GM18867 (cell line): ENCODE results near the gene PAK1.
A peak's percentile ranks its signal among the peaks of the same experiment; 100 is the strongest.

Source experiments
- ATAC-seq: cut with Tn5 transposase; IDR thresholded peaks from one replicate; pipeline ENCODE4 v1.9.1; 2021; ENCODE audit warnings: mild to moderate bottlenecking, moderate library complexity; ENCODE audit not compliant: unreplicated experiment

The PAK1 gene

DNA sequence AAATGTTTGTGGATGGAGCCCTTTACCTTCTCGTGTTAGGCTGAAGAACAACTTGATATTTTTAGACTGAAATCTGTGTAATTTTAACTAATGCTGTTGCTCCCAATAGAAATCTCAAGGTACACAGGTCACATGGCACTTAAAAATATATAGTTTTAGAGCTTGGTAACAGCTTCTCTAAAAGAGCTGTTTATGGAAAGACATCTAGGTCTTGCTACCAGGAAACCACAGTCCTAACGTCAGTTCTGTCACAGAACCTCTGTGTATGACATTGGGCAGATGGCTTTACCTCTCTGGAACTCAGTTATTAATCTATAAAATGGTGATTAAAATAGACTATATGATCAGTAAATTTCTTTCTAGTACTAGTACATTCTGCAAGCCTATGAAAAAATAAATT, 35.4 kb downstream of the PAK1 start:
- peak; percentile 48 for ATAC-seq

DNA sequence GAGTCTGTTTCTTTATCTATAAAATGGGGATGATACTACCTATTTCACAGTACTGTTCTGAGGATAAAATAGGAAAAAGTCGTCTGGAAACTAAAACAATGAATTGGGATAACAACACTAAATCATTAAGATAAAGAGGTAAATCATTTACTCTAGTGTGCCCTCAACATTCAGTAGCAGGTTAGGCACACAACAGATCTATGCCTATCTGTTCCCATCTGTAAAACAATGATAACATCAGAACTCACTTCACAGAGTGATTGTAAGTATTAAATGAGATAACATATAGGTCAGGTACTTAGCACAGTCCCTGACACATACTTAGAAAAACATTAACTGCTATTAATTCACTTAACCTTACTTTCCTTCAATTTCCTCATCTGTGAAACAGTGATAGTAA, 36.9 kb downstream of the PAK1 start:
- no peak for ATAC-seq

DNA sequence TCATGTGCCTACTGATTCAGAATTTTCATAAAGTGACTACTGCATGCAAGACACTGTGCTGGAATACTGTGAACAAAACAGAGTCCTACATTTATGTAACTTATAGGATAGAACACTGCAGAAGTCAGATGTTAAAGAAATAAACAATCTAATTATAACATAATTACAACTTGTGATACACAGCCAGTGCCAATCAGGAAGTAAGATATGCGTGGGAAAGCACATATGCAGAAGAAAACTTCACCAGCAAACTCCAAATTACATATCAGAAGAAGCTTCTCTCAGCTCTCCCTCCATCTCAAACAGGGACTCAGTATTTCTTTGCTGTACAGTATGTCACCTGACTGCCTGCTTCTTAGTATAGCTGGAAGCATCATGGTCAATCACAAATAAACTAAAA, 37.4 kb downstream of the PAK1 start:
- no peak for ATAC-seq

DNA sequence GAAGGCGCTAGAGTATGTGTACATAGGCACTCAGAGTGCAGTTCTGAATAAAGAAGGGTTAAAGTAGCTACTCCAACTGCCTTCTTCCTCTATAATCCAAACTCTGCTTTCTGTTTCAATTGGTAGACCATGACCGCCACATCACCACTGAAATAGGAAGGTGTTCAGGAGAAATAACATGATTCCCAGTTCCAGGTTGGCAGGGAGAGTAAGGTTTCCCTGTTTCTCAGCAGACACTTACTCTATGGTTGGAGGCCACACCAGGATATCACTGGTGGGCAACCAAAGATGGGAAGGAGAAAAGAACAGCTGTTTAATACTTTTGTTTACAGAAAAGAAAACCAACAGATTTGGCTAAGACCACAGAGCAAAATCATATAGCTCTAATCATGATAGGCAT, 37.9 kb downstream of the PAK1 start:
- no peak for ATAC-seq

DNA sequence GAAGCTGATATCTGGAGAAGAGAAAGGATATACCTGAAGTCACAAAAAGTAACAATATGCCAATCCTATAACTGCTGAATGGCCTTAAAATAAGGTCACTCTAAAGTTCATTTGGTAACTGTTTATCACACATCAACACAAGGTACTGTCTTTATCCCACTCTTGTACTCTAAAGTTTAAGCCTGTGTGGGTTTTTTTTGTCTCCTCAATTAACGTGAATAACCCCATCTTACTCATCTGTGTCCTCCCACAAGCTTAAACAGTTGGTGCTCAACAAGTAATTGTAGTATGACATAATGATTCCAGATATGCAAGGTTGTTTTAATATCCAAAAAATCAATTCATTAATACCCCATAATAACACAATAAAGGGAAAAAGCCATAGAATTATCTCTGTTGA, 42.1 kb downstream of the PAK1 start:
- no peak for ATAC-seq

DNA sequence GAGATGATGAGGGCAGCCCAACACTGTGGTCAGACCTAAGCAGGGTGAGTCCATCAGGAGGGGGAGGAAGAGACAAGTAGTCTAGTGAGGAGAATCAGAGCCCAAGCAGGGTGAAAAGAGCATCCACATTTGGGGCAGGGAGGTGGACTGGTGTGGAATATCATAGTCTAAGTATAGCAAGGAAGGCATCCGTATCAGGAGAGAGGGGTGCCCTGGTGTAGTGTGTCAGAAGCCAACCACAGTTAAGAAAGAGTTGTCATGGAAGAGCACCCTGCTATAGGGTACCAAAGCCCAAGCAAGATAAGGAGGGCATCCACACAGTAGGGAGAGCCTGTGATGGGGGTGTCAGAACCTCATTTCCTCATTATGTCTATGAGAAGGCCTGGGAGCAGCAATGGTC, 45.3 kb downstream of the PAK1 start:
- ATAC-seq: no peak

DNA sequence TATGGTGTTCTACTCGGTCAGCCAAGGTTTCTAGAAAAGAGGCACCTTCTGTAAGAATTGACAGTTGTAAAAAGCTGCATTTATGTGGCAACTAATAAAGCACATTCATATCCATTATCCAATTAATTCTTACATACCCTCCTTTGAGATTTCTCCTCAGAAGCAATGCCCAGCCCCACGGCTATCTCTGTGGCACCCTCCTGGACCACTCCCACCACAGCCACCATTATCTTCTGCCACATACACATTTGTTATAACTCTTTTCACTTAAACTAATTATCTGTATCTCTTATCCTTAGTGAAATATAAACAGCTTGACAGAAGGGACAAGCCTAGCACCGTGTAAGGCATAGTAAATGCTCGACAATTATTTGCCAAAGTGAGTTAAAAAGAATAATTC, 48.5 kb downstream of the PAK1 start:
- no peak for ATAC-seq

DNA sequence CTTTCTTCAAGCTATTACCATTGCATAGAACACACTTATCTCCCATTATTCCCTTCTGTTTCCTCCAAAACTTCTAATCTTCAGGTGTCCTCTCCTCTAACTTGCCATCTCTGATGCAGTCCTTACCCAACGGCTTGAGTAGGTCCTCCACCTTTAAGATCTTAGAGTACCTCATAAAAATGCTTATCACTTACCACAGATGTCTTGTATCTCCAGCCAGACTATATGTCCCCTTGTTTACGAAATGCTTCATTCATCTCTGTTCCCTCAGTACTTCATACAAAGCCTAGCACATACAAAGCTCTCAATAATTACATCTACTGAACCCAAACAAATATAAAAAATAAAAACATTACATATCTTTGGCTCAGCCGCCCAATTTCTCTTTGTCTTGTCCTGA, 49.2 kb downstream of the PAK1 start:
- no peak for ATAC-seq

DNA sequence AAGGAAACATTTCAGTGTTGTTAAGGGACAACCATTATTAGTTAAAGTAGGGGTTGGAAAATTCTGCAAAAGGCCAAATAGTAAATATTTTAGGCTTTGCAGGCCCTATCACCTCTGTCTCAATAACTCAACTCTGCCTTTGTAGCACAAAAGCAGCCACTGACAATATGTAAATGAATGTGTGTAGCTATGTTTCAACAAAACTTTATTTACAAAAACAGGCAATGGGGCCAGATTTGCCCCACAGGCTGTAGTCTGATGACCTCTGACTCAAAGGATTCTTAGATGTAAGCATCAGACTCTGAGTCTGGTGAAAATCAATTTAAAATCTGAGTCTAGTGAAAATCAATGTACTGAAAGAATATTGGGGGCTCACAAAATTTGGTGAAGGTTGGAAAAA, 50.3 kb downstream of the PAK1 start:
- ATAC-seq: no peak

DNA sequence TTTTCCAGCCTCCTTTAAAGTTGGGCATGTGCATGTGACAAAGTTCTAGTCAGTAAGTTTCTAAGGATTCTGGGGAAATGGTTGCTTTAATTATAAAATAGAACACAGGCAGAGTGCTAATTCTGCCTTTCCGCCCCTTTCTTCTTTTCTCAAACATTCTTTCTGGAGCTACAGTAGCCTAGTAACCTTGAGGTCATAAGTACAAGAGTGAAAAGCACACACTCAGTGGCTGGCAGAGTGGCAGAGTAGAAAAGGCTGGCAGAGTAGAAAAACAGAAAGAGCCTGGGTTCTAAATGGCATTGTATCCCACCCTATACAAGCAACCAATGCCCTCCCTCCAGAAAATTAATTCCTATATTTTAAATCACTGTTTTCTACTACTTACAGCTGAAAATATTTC, 51.2 kb downstream of the PAK1 start:
- ATAC-seq: no peak

DNA sequence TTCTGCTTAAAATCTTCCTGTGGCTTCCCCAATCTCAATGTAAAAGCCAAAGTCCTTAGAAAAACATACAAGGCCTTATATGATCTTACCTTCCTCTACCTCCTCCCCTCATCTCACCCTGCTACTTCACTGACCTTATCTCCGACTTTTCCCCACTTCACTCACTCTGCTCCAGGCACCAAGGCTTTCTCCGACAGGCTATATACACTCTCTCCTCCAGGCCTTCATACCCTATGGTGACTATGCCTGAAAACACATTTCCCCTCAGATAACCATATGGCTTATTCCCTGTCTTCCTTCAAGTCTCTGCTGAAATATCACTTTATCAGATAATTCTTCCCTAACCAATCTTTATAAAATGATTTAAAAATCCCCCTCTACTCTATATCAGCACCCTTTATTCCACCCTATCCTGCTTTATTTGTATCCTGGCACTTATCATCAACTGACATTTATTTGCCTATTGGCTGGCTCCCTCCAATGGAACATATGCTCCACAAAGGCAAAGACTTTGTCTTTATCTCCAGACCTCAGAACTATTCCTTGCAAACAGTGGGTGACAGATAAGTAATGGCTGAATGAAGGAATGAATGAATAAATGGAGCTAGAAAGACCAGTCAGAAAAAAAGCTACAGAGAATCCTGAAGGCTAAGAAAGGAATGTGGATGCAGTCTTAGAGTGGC, 52.7 kb downstream of the PAK1 start:
- ATAC-seq: no peak

DNA sequence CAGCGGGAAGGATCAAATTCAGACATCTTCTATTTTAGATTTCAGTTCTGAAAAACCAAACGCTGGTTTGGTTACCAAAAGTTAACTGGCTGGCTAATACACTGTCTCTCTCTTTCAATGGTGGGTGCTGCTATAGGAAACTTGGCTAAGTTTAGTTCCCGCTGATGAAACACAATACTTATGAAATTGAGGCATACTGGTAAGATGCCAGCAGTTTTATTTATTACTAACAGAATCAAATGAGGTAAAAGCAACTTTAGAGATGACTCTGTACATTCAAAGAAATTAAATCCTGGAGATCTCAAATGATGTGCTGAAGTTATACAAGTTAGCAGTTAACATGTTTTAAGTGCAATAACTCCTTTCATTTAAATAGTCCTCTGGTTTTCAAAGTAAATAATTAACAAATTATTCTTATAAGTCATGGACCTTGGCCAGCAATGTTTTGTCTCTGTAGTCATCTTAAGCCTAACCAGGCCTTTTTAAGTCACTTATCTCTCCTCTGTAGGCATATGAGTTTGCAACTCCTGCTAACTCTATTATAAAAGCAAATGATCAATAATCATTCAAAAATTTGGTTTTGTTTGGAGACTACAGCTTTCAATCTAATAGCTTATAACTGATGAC, 54.8 kb downstream of the PAK1 start:
- peak; percentile 27 for ATAC-seq

DNA sequence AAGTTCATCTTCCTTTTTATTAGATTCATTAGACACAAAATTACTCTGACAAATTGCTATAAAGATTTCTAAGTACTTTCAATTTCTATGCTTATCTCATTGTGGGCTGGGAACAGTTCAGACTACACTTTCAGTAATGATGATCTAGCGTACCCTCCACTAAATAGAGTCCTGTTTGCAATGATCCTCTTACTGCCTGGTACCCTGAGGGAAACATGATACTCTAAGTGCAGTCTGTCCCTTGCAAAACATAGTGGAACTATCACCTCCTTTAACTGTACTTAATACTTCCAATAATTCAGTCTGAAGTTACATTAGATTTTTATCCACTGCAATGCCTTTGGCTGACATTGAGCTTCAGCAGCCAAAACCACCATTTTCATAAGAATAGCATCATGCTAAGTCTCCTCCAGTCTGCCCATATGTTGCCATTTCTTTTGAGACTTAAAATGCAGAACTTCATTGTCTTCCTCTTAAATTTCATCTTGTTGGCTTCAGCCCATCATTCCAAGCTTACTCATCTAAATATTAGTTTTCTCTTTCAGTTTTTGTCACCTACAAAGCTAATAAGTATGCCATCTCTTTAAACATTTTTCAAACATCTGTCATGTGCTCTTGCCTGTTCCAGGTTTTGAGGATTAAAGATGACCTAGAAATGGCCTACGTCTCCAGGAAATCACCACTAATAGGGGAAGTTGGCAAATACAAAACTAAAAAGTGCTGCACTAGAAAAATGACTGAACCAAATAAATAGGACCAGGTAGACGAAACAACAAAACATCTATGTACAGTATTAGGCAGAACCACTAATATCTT, 55.5 kb downstream of the PAK1 start:
- ATAC-seq: peak; percentile 67

DNA sequence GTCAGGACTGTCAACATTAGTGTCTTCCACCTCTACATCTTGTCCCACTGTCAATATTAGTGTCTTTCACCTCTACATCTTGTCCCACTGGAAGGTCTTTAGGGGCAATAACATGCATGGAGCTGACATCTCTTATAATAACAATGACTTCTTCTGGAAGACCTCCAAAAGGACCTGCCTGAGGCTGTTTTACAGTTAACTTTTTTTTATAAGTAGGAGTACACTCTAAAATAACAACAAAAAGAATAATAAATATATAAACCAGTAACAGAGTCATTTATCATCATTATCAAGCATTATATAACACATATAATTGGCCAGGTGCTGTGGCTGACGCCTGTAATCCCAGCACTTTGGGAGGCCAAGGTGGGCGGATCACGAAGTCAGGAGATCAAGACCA, 57.5 kb downstream of the PAK1 start:
- no peak for ATAC-seq

DNA sequence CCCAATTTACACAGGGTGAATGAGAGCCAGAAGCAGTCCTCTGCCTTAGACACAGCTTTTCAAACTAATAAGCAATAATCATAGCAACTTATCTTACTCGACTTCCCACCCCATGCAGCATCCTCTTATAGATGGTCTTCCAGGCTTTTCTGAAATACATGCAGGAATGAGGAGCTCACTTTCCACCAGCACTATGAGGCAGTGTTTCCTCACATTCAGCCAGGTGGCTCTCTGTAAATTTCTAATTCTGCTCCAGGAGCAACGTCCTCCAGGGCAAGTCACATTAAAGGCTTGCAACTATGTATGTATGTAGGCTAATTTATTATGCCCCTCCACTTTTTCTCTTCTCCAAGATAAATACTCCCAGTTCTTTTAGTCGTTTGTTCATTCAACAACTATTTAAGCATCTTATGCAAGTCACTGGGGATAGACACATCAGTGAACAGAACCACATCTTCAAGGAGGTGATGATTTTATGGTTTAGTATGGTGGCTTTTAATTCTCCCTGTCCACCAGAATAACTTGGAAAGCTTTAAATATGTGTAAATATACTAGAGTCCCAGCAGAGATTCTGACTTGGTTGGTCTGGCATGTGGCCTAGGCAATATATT, 59.9 kb downstream of the PAK1 start:
- ATAC-seq: no peak

DNA sequence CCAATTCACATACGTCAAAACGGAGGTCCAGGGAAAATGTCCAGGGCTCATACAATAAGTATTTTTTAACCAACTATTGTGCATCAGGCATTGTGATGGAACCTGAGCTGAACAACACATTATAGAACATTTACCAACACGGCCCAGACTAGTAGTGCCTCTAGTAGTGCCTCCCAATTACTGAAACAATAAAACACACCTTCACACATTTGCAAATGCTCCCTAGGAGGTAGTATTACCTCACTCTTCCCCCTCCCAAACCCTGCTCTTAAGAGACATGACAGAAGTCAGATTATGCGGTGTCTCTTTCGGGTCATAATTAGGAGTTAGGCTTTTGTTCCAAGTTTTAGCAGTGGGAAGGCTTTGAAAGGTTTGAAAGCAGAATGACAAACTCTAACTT, 61.1 kb downstream of the PAK1 start:
- ATAC-seq: no peak

DNA sequence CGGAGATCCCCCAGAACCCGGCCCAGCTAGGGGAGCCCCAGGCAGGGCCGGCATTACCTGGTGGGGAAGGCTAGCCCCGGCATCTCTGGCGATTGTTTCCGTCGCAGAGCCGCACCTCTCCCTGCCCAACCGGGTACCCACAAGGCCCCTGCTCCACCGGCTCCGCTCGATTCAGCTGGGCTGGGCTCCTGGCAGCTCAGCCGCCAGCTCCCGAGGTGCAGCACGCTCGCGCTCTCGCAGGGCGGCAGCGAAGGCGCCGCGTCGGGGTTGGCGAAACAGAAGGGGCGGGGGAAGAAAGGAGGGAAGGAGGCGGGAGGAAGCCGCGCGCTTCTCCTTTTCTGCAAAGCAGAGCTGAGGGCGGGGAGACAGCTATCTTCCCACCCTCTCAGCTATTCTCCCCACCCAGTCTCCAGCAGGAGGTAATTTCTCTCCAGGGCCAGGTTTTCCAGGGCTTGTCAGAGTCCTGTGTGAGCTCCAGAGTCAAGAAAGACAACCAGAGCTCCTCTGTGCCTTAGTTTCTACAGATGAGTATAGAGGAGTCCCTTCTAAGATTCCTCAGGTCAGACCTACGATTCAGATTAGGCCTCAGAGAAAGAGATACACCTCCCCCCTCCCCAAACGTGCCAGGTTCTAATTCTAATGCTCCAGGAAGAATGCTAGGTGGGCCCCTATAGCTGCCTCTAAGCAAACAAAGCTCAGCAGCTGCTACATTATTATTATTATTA, 62.0 kb downstream of the PAK1 start:
- peak; percentile 90 for ATAC-seq

DNA sequence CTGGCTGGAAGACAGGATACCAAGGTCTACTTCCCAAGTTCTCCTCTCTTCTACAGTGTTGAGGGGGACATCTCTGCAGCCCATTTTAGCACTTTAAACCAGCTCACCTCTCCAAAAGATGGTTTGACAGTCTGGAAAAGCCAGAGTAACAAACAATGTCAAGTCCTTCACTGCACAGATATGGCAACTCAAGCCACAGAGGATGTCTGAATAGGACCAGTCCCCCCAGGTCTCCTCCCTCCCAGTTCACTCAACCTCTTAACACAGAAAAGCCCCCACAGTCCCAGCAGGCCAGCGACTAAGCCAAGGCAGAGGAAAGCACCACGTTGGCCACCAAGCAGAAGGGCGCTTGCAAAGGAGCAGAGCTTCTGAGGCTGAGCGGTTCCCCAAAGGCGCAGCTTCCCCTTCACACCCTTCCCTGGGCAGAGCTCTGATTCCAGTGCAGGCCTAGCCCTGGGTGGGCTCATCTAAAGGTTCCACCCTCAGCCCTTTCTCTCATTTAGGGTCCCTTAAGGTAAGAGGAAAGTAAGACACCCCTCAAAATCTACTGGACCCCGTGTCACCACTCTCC, 62.7 kb downstream of the PAK1 start:
- ATAC-seq: peak; percentile 46

DNA sequence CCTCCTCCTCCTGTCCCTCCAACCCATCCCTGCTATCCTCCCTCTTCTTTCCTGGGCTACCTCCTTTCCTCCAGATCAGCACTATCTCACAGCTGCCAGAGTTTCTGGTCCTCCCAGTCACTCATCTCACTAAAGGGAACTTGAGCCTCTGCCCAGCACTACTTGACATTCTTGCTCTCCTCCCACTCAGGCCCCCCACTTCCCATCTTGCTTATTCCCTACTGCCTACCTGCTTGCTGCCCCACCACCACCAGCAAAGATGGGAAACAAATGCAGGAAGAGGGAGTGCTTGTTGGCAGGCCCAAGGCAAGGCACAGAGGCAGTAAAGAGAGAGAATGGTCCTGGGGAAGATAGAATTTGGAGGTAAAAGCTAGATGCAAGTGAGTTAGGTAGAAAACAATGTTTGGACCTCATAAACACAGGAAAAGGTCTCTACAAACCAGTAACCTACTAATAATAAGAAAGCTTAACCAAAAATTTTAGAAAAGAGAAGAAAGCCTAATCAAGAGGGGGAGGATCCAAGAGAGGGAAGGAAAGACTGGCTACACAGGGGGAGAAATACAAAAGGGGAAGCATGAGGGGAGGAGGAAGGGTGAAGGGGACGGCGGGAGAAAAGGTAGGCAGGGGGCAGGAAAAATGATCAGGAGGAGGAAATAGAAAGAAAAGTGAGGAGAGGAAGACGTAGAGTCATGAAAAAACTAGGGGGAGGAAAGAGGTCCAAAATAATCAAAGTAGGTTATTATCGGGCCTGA, 63.6 kb downstream of the PAK1 start:
- ATAC-seq: no peak

DNA sequence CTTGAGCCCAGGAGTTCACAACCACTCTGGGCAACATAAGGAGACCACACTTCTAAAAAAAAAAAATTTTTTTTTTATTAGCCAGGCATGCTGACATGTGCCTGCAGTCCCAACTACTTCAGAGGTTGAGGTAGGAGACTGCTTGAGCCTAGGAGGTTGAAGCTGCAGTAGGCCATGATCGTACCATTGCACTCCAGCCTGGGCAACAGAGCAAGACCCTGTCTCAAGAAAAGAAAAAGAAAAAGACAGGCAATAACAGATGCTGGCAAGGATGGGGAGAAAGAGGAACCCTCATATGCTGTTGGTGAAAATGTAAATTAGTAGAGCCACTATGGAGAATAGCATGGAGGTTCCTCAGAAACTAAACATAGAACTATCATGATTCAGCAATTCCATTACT, 64.8 kb downstream of the PAK1 start:
- ATAC-seq: no peak
